Posterior vena cava (tissue), 2 donors: ENCODE results near the gene ZNG1A. TPM values are rescaled to one million over a fixed set of nuclear protein-coding genes. Genes with fewer than 3 reads are reported as not detected.
A peak's percentile ranks its signal among the peaks of the same experiment; 100 is the strongest.
"Not testable (repeated sequence)": the region's sequence is repeated elsewhere in the genome, so short reads cannot be mapped to it uniquely, and the experiment has no call there.

Experiments
- DNase-seq: peaks from one replicate; pipeline ENCODE4 v3.0.0-alpha.2; 2020; ENCODE audit warnings: low spot score
- intact Hi-C, 2 donors: fragments of 100-400 bp; cut with DNase I; formaldehyde crosslinking; loops; one replicate each; pipeline versions ENCODE4 v1.14.1 to v1.14.2; 2022 to 2023
- total RNA-seq, 2 donors: library from RNA; stranded (reverse); fragmentation: NEBNext Ultra II Directional; extraction: Animal tissue kit (Norgen Biotek cat#: 25700); gene quantifications; one replicate each; pipeline ENCODE4 v1.2.1, GENCODE V29; 2021
- donor health status: DM: yes; HTN: yes; CAD: no.
- donor health status: DM: yes; HTN: yes; CAD: no.

Gene ZNG1A
- total RNA-seq, 2 donors from 2014 or later, result 26.7 to 35.7 TPM

DNA sequence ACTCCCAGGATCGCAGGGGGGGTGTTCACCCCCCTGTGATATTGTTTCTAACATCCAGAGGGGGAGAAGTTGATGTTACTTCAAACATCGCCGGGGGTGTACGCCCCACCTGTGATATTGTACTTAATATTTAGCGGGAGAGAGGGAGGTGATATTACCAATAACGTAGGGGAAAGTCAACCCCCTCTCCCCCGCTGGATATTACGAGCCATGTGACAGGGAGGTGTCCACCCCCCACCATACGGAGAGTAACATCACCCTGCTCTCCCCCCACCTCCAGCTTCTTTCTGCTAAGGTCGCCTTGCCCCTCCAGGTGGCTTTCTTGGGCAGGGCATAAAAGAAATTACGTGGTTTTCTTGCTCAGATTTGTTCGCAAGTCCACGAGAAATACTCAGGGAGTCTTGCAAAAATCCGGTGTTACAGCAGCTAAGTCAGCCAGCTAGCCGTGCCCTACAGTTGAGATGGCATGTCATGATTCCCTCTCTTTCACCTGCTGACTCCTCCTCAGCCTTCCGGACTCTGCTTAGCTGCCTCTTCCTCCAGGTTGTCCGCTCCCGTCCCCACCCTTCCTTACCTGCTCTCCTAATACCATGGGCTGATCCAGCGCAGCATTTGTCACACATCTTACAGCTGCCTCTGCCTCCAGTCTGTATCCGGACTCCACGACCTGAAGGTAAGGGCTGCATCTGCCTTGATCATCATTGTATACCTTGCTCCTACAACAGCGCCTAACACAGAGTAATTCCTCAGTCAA is 69.9 kb downstream of the ZNG1A start:
- intact Hi-C loops, DNase-seq: not testable (repeated sequence)

GRCh38 chr9:105991-106390 is 72.9 kb downstream of the ZNG1A start:
- intact Hi-C loops, DNase-seq: not testable (repeated sequence)

DNA sequence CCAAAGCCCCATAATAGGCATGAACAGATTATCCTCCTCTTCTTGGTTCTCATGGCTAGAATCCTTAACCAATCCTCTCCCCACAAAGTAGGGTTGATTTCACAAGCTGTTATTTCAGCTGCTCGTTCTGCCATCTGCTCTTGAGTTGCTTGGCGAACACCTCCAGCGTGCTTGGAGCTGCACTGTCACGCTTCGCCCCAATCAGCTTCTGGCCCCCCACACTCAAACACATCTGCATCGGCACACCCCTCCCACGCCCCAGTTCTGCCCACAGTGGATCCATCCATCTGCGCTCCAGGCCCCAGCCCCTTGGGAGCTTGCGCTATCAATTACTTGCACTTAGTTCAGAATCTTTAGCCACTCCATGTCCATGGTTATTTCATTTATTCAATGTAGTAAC is 78.4 kb downstream of the ZNG1A start:
- intact Hi-C loops, DNase-seq: not testable (repeated sequence)

DNA sequence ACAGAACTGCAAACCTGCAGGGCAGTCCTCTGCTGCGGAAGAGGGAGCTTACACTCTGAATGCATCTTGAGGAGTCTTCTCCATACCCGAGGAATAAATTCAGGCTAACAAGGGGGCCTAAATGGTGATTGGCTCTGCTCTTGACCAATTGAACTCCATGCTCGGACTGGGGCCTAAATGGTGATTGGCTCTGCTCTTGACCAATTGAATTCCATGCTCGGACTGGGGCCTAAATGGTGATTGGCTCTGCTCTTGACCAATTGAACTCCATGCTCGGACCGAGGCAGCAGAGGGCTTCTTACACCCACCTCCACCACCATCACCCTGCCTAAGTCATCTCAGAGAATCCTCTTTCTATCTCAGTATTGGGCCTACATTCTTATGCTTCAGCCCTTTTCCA is 79.0 kb downstream of the ZNG1A start:
- intact Hi-C loops, DNase-seq: not testable (repeated sequence)

DNA sequence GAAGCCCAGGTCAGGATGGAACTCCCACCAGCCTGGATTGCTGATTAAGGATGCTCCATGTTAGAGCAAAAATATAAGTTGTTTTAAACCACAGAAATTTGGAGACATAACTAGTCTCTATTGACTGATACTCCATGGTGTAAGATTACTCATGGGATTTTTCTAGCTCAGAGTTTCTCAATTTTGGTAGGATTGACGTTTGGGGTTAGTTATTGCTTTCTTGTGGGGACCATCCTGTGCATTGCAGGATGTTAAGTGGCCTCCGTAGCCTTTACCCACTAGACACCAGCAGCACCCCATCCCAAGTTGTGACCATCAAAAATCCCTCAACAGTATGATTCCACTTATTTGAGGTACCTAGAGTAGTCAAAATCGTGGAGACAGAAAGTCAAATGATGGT is 80.1 kb downstream of the ZNG1A start:
- intact Hi-C loops, DNase-seq: not testable (repeated sequence)

- intact Hi-C loops, DNase-seq: not testable (repeated sequence)
These were observed 83.9 kb downstream of the ZNG1A start for GRCh38 chr9:94992-95391.

DNA sequence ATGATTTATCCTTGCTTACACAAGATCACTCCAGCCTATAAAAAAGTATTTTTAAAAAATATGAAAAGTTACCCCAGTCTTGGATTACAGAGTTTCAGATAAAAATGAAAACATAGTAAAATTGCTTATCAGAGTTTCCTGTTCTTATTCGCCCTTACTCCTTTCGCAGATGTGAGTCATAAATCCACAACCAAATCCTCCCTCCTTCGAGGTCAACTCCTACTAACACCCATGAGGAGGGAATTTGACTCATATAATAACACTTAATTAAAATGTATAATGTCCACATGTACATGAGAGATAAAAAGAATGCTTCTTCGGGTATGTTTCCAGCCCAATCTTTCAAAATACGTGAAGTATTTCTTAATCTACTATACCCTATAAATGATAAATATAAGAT is 84.5 kb downstream of the ZNG1A start:
- intact Hi-C loops, DNase-seq: not testable (repeated sequence)

- intact Hi-C loops, DNase-seq: not testable (repeated sequence)
These were observed 84.9 kb downstream of the ZNG1A start for GRCh38 chr9:93909-94308.

DNA sequence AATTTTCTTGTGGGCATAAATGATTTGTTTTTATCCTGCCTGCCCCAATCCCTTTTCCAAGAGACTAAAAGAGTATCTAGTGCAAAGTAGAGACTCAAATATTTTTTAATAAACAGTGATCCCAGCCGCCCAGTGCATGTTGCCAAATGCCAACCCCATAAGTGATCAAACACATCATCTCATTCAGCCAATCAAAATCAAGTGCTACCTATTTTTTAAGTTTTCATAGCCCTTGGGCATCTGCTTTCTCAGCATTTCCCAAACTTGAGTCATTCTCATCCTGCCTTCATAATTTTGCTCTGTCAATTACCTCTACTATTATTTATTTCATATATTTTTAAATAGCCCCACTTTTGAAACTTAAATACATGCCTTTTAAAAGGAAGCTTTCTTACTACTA is 88.0 kb downstream of the ZNG1A start:
- DNase-seq, intact Hi-C loops: not testable (repeated sequence)

GRCh38 chr9:88396-89037 is 90.3 kb downstream of the ZNG1A start:
- DNase-seq, intact Hi-C loops: not testable (repeated sequence)

- DNase-seq, intact Hi-C loops: not testable (repeated sequence)
These were observed 91.0 kb downstream of the ZNG1A start for GRCh38 chr9:87860-88259.

DNA sequence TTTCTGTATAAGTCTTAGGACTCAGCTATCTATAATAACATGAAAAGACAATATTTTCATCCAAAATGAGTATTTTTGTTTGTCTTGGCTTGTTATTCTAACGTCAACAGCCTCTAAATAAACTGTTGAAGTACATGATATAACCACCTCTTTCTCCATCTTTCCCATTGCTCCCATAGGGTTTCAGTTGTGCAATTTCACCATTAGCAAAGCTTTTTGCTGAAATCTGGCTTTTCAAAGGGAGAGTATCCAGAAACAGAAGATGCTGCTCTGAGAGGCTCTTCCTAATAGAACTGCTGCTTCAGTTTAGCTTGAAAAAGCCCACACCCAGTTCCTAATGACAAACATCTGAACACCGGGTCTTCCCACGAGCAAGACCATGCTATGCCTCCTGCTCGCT is 91.8 kb downstream of the ZNG1A start:
- intact Hi-C loops, DNase-seq: not testable (repeated sequence)

- DNase-seq, intact Hi-C loops: not testable (repeated sequence)
These were observed 92.2 kb downstream of the ZNG1A start for GRCh38 chr9:86697-87096.

DNA sequence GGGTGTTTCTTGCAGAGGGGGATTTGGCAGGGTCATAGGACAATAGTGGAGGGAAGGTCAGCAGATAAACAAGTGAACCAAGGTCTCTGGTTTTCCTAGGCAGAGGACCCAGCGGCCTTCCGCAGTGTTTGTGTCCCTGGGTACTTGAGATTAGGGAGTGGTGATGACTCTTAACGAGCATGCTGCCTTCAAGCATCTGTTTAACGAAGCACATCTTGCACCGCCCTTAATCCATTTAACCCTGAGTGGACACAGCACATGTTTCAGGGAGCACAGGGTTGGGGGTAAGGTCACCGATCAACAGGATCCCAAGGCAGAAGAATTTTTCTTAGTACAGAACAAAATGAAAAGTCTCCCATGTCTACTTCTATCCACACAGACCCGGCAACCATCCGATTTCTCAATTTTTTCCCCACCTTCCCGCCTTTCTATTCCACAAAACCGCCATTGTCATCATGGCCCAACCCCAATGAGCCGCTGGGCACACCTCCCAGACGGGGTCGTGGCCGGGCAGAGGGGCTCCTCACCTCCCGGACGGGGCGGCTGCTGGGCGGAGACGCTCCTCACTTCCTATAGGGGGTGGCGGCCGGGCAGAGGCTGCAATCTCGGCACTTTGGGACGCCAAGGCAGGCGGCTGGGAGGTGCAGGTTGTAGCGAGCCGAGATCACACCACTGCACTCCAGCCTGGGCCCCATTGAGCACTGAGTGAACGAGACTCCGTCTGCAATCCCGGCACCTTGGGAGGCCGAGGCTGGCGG is 95.7 kb downstream of the ZNG1A start:
- intact Hi-C loops, DNase-seq: not testable (repeated sequence)

GRCh38 chr9:78333-78732 is 100.5 kb downstream of the ZNG1A start:
- DNase-seq, intact Hi-C loops: not testable (repeated sequence)

DNA sequence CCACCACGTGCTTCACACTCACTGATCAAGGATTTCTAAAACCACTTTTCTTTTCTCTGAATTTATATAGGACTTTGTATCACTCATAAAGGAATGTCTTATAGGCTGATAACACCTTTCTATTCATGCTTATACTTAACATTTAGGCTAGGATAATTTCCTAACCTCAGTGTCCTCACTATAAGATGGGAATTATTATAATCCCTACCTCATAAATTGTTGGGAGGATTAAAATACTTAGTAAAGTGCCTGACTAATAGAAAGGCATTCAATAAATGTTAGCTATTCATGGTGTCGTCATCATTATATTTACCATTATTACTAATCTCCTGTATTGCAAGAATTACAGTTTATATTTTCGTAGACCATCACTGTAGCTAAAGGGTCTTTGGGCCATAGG is 102.5 kb downstream of the ZNG1A start:
- DNase-seq, intact Hi-C loops: not testable (repeated sequence)

- intact Hi-C loops, DNase-seq: not testable (repeated sequence)
These were observed 104.8 kb downstream of the ZNG1A start for GRCh38 chr9:73900-74525.

DNA sequence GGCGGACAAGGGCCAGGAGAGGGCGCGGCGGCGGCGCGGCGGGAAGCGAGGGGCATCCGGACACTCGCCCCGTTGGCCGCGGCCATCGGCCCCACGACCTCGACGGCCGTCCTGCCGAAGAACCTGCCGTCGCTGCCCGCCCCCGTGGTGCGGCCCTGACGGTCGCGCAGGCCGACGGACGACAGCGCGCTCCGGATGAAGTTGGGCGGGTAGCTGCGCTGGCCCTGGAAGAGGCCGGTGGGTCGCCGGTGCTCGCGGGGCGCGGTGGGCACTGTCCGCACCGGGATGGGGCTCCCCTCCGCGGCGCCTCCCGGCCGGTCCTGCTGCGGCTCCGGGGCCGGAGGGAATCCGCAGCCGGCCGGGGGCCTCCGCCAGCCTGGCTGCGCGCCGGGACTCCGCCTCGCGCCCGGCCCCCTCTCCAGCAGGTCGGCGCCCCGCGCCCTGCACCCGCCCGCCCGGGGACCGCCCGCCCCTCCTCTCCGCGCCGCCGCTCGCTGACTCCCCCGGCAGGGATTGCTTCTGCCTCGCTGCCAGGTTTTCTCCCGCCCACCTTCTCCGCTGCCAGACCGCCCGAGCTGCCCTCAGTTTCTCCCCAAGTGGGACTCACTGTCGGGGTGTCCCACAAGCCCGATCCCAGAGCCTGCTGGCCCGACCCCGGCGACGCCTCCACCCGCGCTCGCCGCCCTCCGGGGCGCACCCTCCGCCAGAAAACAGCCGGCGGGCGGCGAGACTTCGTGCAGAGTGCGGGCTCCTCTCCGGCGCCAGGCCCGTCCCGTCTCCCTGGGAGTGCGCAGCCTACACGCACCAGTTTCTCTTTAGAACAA is 105.6 kb downstream of the ZNG1A start:
- intact Hi-C loops, result not testable (repeated sequence)
- DNase-seq, result peak; percentile 73
